Measurements from ENCODE around the gene POLR3A. TPM values are rescaled to one million over a fixed set of nuclear protein-coding genes. Genes with fewer than 3 reads are reported as not detected.
A peak's percentile ranks its signal among the peaks of the same experiment; 100 is the strongest.

POLR3A gene
- total and polyA plus RNA-seq, 4 donors, result 2.5 to 16.3 (median 9.4) TPM

- Histone ChIP-seq H3K4me3 (ENCODE audit: low read length in 2 of 2) (no peak overlapping the region), H3K9me3 (ENCODE audit: control insufficient read depth, low read length) (no peaks in the 10 kb centered on the region), H3K27me3 (ENCODE audit: control insufficient read depth in 1 of 2, insufficient read depth in 2 of 2, low read length in 1 of 2) (no peaks in the 10 kb centered on the region), H3K4me1 (ENCODE audit: control insufficient read depth in 1 of 2, insufficient read depth in 2 of 2, low read length in 2 of 2) (no peaks in the 10 kb centered on the region), H3K36me3 (ENCODE audit: control insufficient read depth in 1 of 2, insufficient read depth in 2 of 2, low read length in 1 of 2) (no peaks in the 10 kb centered on the region), H3K27ac (ENCODE audit: low read depth in 1 of 2, low read length in 2 of 2) (no peak overlapping the region)
- 98 to 99% methylated on average over 7 of the region's 7 CpGs for WGBS, 2 donors
- no peak for ATAC-seq (ENCODE audit: low FRiP score)
- intact Hi-C loops (cut with DNase I), result no loop called here
- peak in 1 of 2 donors; percentile 8 for DNase-seq
Observed at GRCh38 chr10:77963901-77964300, 65.4 kb downstream of the POLR3A start.

GRCh38 chr10:77962350-77963146 lies 66.8 kb downstream of the POLR3A start:
- Histone ChIP-seq H3K27me3 (ENCODE audit: control insufficient read depth in 1 of 2, insufficient read depth in 2 of 2, low read length in 1 of 2) (no peaks in the 10 kb centered on the region), H3K4me1 (ENCODE audit: control insufficient read depth in 1 of 2, insufficient read depth in 2 of 2, low read length in 2 of 2) (no peaks in the 10 kb centered on the region), H3K36me3 (ENCODE audit: control insufficient read depth in 1 of 2, insufficient read depth in 2 of 2, low read length in 1 of 2) (no peaks in the 10 kb centered on the region), H3K4me3 (ENCODE audit: low read length in 2 of 2) (no peak overlapping the region), H3K27ac (ENCODE audit: low read depth in 1 of 2, low read length in 2 of 2) (no peak overlapping the region), H3K9me3 (ENCODE audit: control insufficient read depth, low read length) (no peaks in the 10 kb centered on the region)
- no peak for ATAC-seq (ENCODE audit: low FRiP score)
- DNase-seq, result peak in 1 of 2 donors; percentile 5
- intact Hi-C loops (cut with DNase I), result no loop called here
- WGBS, 2 donors, result 84 to 95% methylated on average over 7 of the region's 7 CpGs

DNA sequence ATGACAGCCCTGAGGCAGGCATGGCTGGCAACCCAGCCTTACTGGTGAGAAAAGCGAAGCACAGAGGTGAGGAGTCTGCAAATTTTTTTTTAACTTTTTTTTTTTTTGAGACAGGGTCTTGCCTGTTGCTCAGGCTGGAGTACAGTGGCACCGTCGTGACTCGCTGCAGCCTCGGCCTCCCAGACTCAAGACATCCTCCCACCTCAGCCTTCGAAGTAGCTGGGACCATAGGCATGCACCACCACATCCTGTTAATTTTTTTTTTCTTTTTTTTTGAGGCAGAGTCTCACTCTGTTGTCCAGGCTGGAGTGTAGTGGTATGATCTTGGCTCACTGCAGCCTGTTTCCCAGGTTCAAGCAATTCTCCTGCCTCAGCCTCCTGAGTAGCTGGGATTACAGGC lies 67.6 kb downstream of the POLR3A start:
- WGBS, 2 donors, result 96 to 97% methylated on average over 6 of the region's 6 CpGs
- no peak overlapping the region for H3K4me3 ChIP-seq (ENCODE audit: low read length in 2 of 2)
- no peaks in the 10 kb centered on the region for H3K27me3 ChIP-seq (ENCODE audit: control insufficient read depth in 1 of 2, insufficient read depth in 2 of 2, low read length in 1 of 2)
- ATAC-seq (ENCODE audit: low FRiP score) (no peak), DNase-seq (peak in 1 of 2 donors; percentile 16)
- intact Hi-C loops (cut with DNase I), result no loop called here
- H3K36me3 ChIP-seq (ENCODE audit: control insufficient read depth in 1 of 2, insufficient read depth in 2 of 2, low read length in 1 of 2), result no peaks in the 10 kb centered on the region
- no peaks in the 10 kb centered on the region for H3K4me1 ChIP-seq (ENCODE audit: control insufficient read depth in 1 of 2, insufficient read depth in 2 of 2, low read length in 2 of 2)
- no peaks in the 10 kb centered on the region for H3K9me3 ChIP-seq (ENCODE audit: control insufficient read depth, low read length)
- no peak overlapping the region for H3K27ac ChIP-seq (ENCODE audit: low read depth in 1 of 2, low read length in 2 of 2)

DNA sequence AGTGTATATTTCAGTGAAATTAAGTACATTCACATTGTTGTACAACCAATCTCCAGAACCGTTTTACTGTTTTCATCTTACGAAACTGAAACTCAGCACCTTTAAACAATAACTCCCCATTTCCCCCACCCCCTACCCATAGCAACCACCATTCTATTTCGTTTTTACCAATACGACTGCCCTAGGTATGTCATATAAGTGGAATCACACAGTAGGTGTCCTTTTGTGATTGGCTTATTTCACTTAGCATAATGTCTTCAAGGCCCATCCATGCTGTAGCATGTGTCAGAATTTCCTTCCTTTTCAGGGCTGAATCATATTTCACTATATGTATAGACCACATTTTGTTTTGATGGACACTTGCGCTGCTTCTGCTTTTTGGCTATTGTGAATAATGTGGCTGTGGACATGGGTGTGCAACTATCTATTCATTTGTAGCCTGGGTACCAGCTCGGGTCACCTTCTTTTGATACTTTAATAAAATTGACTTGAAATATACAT lies 68.4 kb downstream of the POLR3A start:
- Histone ChIP-seq H3K4me3 (ENCODE audit: low read length in 2 of 2) (no peak overlapping the region), H3K36me3 (ENCODE audit: control insufficient read depth in 1 of 2, insufficient read depth in 2 of 2, low read length in 1 of 2) (no peaks in the 10 kb centered on the region), H3K27ac (ENCODE audit: low read depth in 1 of 2, low read length in 2 of 2) (no peak overlapping the region), H3K4me1 (ENCODE audit: control insufficient read depth in 1 of 2, insufficient read depth in 2 of 2, low read length in 2 of 2) (no peaks in the 10 kb centered on the region), H3K27me3 (ENCODE audit: control insufficient read depth in 1 of 2, insufficient read depth in 2 of 2, low read length in 1 of 2) (no peaks in the 10 kb centered on the region), H3K9me3 (ENCODE audit: control insufficient read depth, low read length) (no peaks in the 10 kb centered on the region)
- ATAC-seq (ENCODE audit: low FRiP score) (no peak), DNase-seq (no peak)
- intact Hi-C loops (cut with DNase I), result no loop called here
- WGBS, 2 donors, result 95 to 97% methylated on average over 6 of the region's 6 CpGs

DNA sequence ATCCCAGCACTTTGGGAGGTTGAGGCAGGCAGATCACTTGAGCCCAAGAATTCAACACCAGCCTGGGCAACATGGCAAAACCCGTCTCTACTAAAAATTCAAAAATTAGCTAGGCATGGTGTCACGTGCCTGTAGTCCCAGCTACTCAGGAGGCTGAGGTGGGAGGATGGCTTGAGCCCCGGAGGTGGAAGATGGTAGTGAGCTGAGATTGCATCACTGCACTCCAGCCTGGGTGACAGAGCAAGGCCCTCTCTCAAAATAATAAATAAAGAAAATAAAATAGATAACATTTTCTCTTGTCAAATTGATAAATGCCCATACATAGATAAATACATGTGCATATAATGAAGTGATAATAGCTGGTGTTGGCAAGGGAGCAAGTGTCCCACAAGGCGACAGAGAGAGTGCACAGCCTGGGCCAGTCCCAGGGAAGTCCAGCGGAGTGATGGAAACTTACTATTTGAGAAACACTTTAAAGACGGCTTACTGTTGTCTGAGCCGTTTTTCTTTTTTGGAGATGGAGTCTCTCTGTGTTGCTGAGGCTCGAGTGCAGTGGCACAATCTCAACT lies 69.3 kb downstream of the POLR3A start:
- WGBS, 2 donors, result 88 to 93% methylated on average over 8 of the region's 8 CpGs
- H3K27me3 ChIP-seq (ENCODE audit: control insufficient read depth in 1 of 2, insufficient read depth in 2 of 2, low read length in 1 of 2), result no peaks in the 10 kb centered on the region
- ATAC-seq (ENCODE audit: low FRiP score), result no peak
- no peaks in the 10 kb centered on the region for H3K36me3 ChIP-seq (ENCODE audit: control insufficient read depth in 1 of 2, insufficient read depth in 2 of 2, low read length in 1 of 2)
- peak in 1 of 2 donors; percentile 4 for DNase-seq
- no peaks in the 10 kb centered on the region for H3K9me3 ChIP-seq (ENCODE audit: control insufficient read depth, low read length)
- intact Hi-C loops (cut with DNase I), result no loop called here
- H3K4me1 ChIP-seq (ENCODE audit: control insufficient read depth in 1 of 2, insufficient read depth in 2 of 2, low read length in 2 of 2), result no peaks in the 10 kb centered on the region
- H3K27ac ChIP-seq (ENCODE audit: low read depth in 1 of 2, low read length in 2 of 2), result no peak overlapping the region
- H3K4me3 ChIP-seq (ENCODE audit: low read length in 2 of 2), result no peak overlapping the region

GRCh38 chr10:77959384-77959783 lies 69.9 kb downstream of the POLR3A start:
- no peak for ATAC-seq (ENCODE audit: low FRiP score)
- no peak overlapping the region for H3K27ac ChIP-seq (ENCODE audit: low read depth in 1 of 2, low read length in 2 of 2)

DNA sequence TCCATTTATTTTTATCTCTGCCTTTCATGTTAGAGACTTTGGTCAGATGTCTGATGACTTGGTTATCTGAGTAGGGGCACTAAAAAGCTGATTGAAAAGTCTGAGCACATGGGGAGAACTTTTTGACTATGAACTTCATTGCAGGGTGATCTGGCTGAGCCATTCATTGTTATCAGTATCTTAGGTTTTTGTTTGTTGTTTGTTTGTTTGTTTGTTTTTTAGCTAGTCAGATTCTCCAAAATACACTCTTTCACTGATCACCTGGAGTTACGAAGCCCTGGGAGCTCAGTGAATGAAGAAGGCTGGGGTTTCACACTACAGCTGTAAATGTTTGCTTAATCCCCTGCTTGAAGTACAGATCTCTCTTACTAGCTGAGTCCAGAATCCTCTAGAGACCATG lies 74.2 kb downstream of the POLR3A start:
- H3K4me1 ChIP-seq (ENCODE audit: control insufficient read depth in 1 of 2, insufficient read depth in 2 of 2, low read length in 2 of 2), result no peaks in the 10 kb centered on the region
- H3K4me3 ChIP-seq (ENCODE audit: low read length in 2 of 2), result no peak overlapping the region
- 86 to 87% methylated on average over 1 of the region's 1 CpG for WGBS, 2 donors
- DNase-seq, result no peak
- H3K36me3 ChIP-seq (ENCODE audit: control insufficient read depth in 1 of 2, insufficient read depth in 2 of 2, low read length in 1 of 2), result no peaks in the 10 kb centered on the region
- intact Hi-C loops (cut with DNase I), result no loop called here
- no peaks in the 10 kb centered on the region for H3K27me3 ChIP-seq (ENCODE audit: control insufficient read depth in 1 of 2, insufficient read depth in 2 of 2, low read length in 1 of 2)
- no peak for ATAC-seq (ENCODE audit: low FRiP score)
- H3K27ac ChIP-seq (ENCODE audit: low read depth in 1 of 2, low read length in 2 of 2), result no peak overlapping the region
- no peaks in the 10 kb centered on the region for H3K9me3 ChIP-seq (ENCODE audit: control insufficient read depth, low read length)

More at GRCh38 chr10:77959384-77959783, 69.9 kb downstream of the POLR3A start:
- Histone ChIP-seq H3K9me3 (ENCODE audit: control insufficient read depth, low read length) (no peaks in the 10 kb centered on the region), H3K4me3 (ENCODE audit: low read length in 2 of 2) (no peak overlapping the region), H3K4me1 (ENCODE audit: control insufficient read depth in 1 of 2, insufficient read depth in 2 of 2, low read length in 2 of 2) (no peaks in the 10 kb centered on the region), H3K36me3 (ENCODE audit: control insufficient read depth in 1 of 2, insufficient read depth in 2 of 2, low read length in 1 of 2) (no peaks in the 10 kb centered on the region), H3K27me3 (ENCODE audit: control insufficient read depth in 1 of 2, insufficient read depth in 2 of 2, low read length in 1 of 2) (no peaks in the 10 kb centered on the region)
- no peak for DNase-seq
- intact Hi-C loops (cut with DNase I), result no loop called here
- WGBS, 2 donors, result 42 to 48% methylated on average over 4 of the region's 4 CpGs

- DNase-seq, result peak in 1 of 2 donors; percentile 53
- WGBS, 2 donors, result 21 to 25% methylated on average over 7 of the region's 7 CpGs
- intact Hi-C loops (cut with DNase I), result no loop called here
Observed at GRCh38 chr10:77949167-77949566, 80.1 kb downstream of the POLR3A start.

GRCh38 chr10:77946084-77946483 lies 83.2 kb downstream of the POLR3A start:
- no peaks in the 10 kb centered on the region for H3K4me1 ChIP-seq (ENCODE audit: control insufficient read depth in 1 of 2, insufficient read depth in 2 of 2, low read length in 2 of 2)
- H3K9me3 ChIP-seq (ENCODE audit: control insufficient read depth, low read length), result no peaks in the 10 kb centered on the region
- no peak overlapping the region for H3K4me3 ChIP-seq (ENCODE audit: low read length in 2 of 2)
- H3K36me3 ChIP-seq (ENCODE audit: control insufficient read depth in 1 of 2, insufficient read depth in 2 of 2, low read length in 1 of 2), result no peaks in the 10 kb centered on the region
- ATAC-seq (ENCODE audit: low FRiP score), result no peak
- H3K27me3 ChIP-seq (ENCODE audit: control insufficient read depth in 1 of 2, insufficient read depth in 2 of 2, low read length in 1 of 2), result no peaks in the 10 kb centered on the region
- WGBS, 2 donors, result 31 to 48% methylated on average over 2 of the region's 2 CpGs
- peak in 1 of 2 donors; percentile 27 for DNase-seq
- H3K27ac ChIP-seq (ENCODE audit: low read depth in 1 of 2, low read length in 2 of 2), result no peak overlapping the region
- intact Hi-C loops (cut with DNase I), result no loop called here

More at GRCh38 chr10:77949167-77949566, 80.1 kb downstream of the POLR3A start:
- Histone ChIP-seq H3K4me1 (ENCODE audit: control insufficient read depth in 1 of 2, insufficient read depth in 2 of 2, low read length in 2 of 2) (no peaks in the 10 kb centered on the region), H3K9me3 (ENCODE audit: control insufficient read depth, low read length) (no peaks in the 10 kb centered on the region), H3K4me3 (ENCODE audit: low read length in 2 of 2) (no peak overlapping the region), H3K27ac (ENCODE audit: low read depth in 1 of 2, low read length in 2 of 2) (no peak overlapping the region), H3K36me3 (ENCODE audit: control insufficient read depth in 1 of 2, insufficient read depth in 2 of 2, low read length in 1 of 2) (no peaks in the 10 kb centered on the region), H3K27me3 (ENCODE audit: control insufficient read depth in 1 of 2, insufficient read depth in 2 of 2, low read length in 1 of 2) (no peaks in the 10 kb centered on the region)
- ATAC-seq (ENCODE audit: low FRiP score), result no peak
